Progenitor cell of endocrine pancreas (in vitro differentiated cells): ENCODE measurements around the gene RGS3. TPM values are rescaled to one million over a fixed set of nuclear protein-coding genes. Genes with fewer than 3 reads are reported as not detected.
A peak's percentile ranks its signal among the peaks of the same experiment; 100 is the strongest.

Experiments used
- DNase-seq: peaks from one replicate; pipeline ENCODE4 v3.0.0; 2021; ENCODE audit warnings: low spot score; ENCODE audit not compliant: unreplicated experiment
- H3K27ac Mint-ChIP-seq: 2 replicates; pipeline ENCODE4 v1.8.0; 2021; ENCODE audit warnings: mild to moderate bottlenecking, moderate library complexity, mixed read lengths
- H3K27me3 Mint-ChIP-seq: 2 replicates; pipeline ENCODE4 v1.8.0; 2021; ENCODE audit warnings: mixed read lengths
- H3K36me3 Mint-ChIP-seq: 2 replicates; pipeline ENCODE4 v1.8.0; 2022; ENCODE audit warnings: mixed read lengths; ENCODE audit not compliant: insufficient read depth
- H3K4me1 Mint-ChIP-seq: 2 replicates; pipeline ENCODE4 v1.8.0; 2021; ENCODE audit warnings: low read depth, mixed read lengths
- H3K4me3 Mint-ChIP-seq: 2 replicates; pipeline ENCODE4 v1.8.0; 2021; ENCODE audit warnings: low read depth, mild to moderate bottlenecking, moderate library complexity, mixed read lengths
- H3K9me3 Mint-ChIP-seq: 2 replicates; pipeline ENCODE4 v1.8.0; 2021; ENCODE audit warnings: low read depth, mixed read lengths
- CTCF ChIP-seq: fragments of 200-600 bp; sonication (generic); IDR thresholded peaks from one replicate; pipeline ENCODE4 v1.5.0; 2021; ENCODE audit warnings: antibody characterized with exemption, mild to moderate bottlenecking; ENCODE audit not compliant: unreplicated experiment
- total RNA-seq: library from RNA; stranded (reverse); gene quantifications from 2 replicates; pipeline ENCODE4 v1.2.1, GENCODE V29; 2021

RGS3 gene
- total RNA-seq, 1 donor from 2014 or later: 39.3 TPM

- H3K4me3 Mint-ChIP-seq: no peak overlapping the region
- no peaks in the 10 kb centered on the region for H3K27me3 Mint-ChIP-seq
- no peaks in the 10 kb centered on the region for H3K9me3 Mint-ChIP-seq
- H3K4me1 Mint-ChIP-seq: peaks cover 47% of the 10 kb centered on the region
- TF ChIP-seq CTCF: no peak
- H3K27ac Mint-ChIP-seq: no peak overlapping the region
- peaks cover 7% of the 10 kb centered on the region for H3K36me3 Mint-ChIP-seq
- DNase-seq: no peak
Measured at GRCh38 chr9:113515862-113516261, 52.3 kb downstream of the RGS3 start.

GRCh38 chr9:113516840-113517577, 53.5 kb downstream of the RGS3 start:
- Mint-ChIP-seq H3K4me3 (no peak overlapping the region), H3K4me1 (peaks cover 46% of the 10 kb centered on the region), H3K27me3 (no peaks in the 10 kb centered on the region), H3K9me3 (no peaks in the 10 kb centered on the region), H3K27ac (no peak overlapping the region), H3K36me3 (peaks cover 7% of the 10 kb centered on the region)
- TF ChIP-seq CTCF: no peak
- DNase-seq: no peak

- H3K9me3 Mint-ChIP-seq: no peaks in the 10 kb centered on the region
- H3K4me1 Mint-ChIP-seq: peaks cover 38% of the 10 kb centered on the region
- peak overlapping the region; percentile 78 for H3K27ac Mint-ChIP-seq
- no peak for TF ChIP-seq CTCF
- no peaks in the 10 kb centered on the region for H3K27me3 Mint-ChIP-seq
- H3K4me3 Mint-ChIP-seq: no peak overlapping the region
- no peak for DNase-seq
- peaks cover 9% of the 10 kb centered on the region for H3K36me3 Mint-ChIP-seq
Measured at GRCh38 chr9:113519426-113520108, 56.0 kb downstream of the RGS3 start.

- no peak overlapping the region for H3K4me3 Mint-ChIP-seq
- H3K36me3 Mint-ChIP-seq: peaks cover 9% of the 10 kb centered on the region
- H3K27ac Mint-ChIP-seq: no peak overlapping the region
- H3K9me3 Mint-ChIP-seq: no peaks in the 10 kb centered on the region
- no peak for TF ChIP-seq CTCF
- DNase-seq: no peak
- H3K27me3 Mint-ChIP-seq: no peaks in the 10 kb centered on the region
- peaks cover 34% of the 10 kb centered on the region for H3K4me1 Mint-ChIP-seq
Measured at GRCh38 chr9:113520109-113520642, 56.6 kb downstream of the RGS3 start.

- no peak for DNase-seq
- no peaks in the 10 kb centered on the region for H3K27me3 Mint-ChIP-seq
- H3K4me3 Mint-ChIP-seq: no peak overlapping the region
- peaks cover 26% of the 10 kb centered on the region for H3K4me1 Mint-ChIP-seq
- TF ChIP-seq CTCF: no peak
- no peaks in the 10 kb centered on the region for H3K9me3 Mint-ChIP-seq
- peaks cover 7% of the 10 kb centered on the region for H3K36me3 Mint-ChIP-seq
- no peak overlapping the region for H3K27ac Mint-ChIP-seq
Measured at GRCh38 chr9:113521693-113522255, 58.2 kb downstream of the RGS3 start.
